Endodermal cell (in vitro differentiated cells): ENCODE data around the gene FN3K. TPM values are rescaled to one million over a fixed set of nuclear protein-coding genes. Genes with fewer than 3 reads are reported as not detected.
"Not testable (repeated sequence)": the region's sequence is repeated elsewhere in the genome, so short reads cannot be mapped to it uniquely, and the experiment has no call there.

ENCODE experiments used
- DNase-seq: peaks from one replicate; pipeline ENCODE4 v3.0.0-alpha.2; 2017
- H3K27ac ChIP-seq: 2 replicates; pipeline ENCODE4 v1.5.1; 2013; ENCODE audit warnings: mild to moderate bottlenecking, low read depth, low read length, moderate library complexity
- H3K27me3 ChIP-seq: 2 replicates; pipeline ENCODE4 v1.6.1; 2013; ENCODE audit warnings: mild to moderate bottlenecking, low read length, moderate library complexity; ENCODE audit not compliant: insufficient read depth, control insufficient read depth, poor library complexity, severe bottlenecking
- H3K36me3 ChIP-seq: 2 replicates; pipeline ENCODE4 v1.7.0; 2013; ENCODE audit warnings: mild to moderate bottlenecking, low read length, moderate library complexity; ENCODE audit not compliant: control insufficient read depth, insufficient read depth
- H3K4me1 ChIP-seq: one replicate; pipeline ENCODE4 v1.7.0; 2013; ENCODE audit warnings: low read length; ENCODE audit not compliant: control insufficient read depth, insufficient read depth
- H3K4me3 ChIP-seq: 2 replicates; pipeline ENCODE4 v1.5.1; 2013; ENCODE audit warnings: mild to moderate bottlenecking, low read length, moderate library complexity
- H3K9ac ChIP-seq: 2 replicates; pipeline ENCODE4 v1.6.1; 2013; ENCODE audit warnings: mild to moderate bottlenecking, low read length, moderate library complexity; ENCODE audit not compliant: poor library complexity, severe bottlenecking; ENCODE audit errors: extremely low read depth
- H3K9me3 ChIP-seq: 2 replicates; pipeline ENCODE4 v1.6.1; 2013; ENCODE audit warnings: mild to moderate bottlenecking, low read length, moderate library complexity; ENCODE audit not compliant: control insufficient read depth
- H3K27ac Mint-ChIP-seq: 2 replicates; pipeline ENCODE4 v1.8.0; 2020; ENCODE audit warnings: mixed read lengths
- H3K27me3 Mint-ChIP-seq: 2 replicates; pipeline ENCODE4 v1.8.0; 2021; ENCODE audit warnings: mild to moderate bottlenecking, mixed read lengths; ENCODE audit not compliant: insufficient read depth
- H3K36me3 Mint-ChIP-seq: 2 replicates; pipeline ENCODE4 v1.8.0; 2020; ENCODE audit warnings: low read depth, mixed read lengths
- H3K4me1 Mint-ChIP-seq: 2 replicates; pipeline ENCODE4 v1.8.0; 2020; ENCODE audit warnings: mixed read lengths
- H3K4me3 Mint-ChIP-seq: 2 replicates; pipeline ENCODE4 v1.8.0; 2020; ENCODE audit warnings: mild to moderate bottlenecking, moderate library complexity, mixed read lengths
- H3K9me3 Mint-ChIP-seq: 2 replicates; pipeline ENCODE4 v1.8.0; 2020; ENCODE audit warnings: mild to moderate bottlenecking, mixed read lengths
- WGBS, 2 experiments: methylation state at CpG; one replicate each; pipeline versions ENCODE4 v1.1.5 to v1.1.7; 2013; ENCODE audit warnings: missing lambda C conversion rate in 2 of 2, mixed read lengths in 1 of 2; ENCODE audit not compliant: insufficient coverage in 1 of 2, insufficient read length in 1 of 2; 5-methylcytosine and 5-hydroxymethylcytosine counted together
- total RNA-seq, 2 donors: library from RNA; stranded (reverse); fragmentation: NEBNext Ultra II Directional in 1 of 2; extraction: Animal tissue kit (Norgen Biotek cat#: 25700) in 1 of 2; gene quantifications; 2 replicates in 1 of 2; 3 replicates in 1 of 2; pipeline ENCODE4 v1.2.1, GENCODE V29; 2021
- TF ChIP-seq, protein P1 (sequence below): fragments of 200-600 bp; sonication (generic); conservative IDR thresholded peaks from 2 replicates; pipeline ENCODE4 v1.5.0; 2021; ENCODE audit warnings: antibody characterized with exemption, mild to moderate bottlenecking

FN3K gene
- total RNA-seq, 2 donors from 2014 or later = 24.7 to 35.6 TPM

DNA sequence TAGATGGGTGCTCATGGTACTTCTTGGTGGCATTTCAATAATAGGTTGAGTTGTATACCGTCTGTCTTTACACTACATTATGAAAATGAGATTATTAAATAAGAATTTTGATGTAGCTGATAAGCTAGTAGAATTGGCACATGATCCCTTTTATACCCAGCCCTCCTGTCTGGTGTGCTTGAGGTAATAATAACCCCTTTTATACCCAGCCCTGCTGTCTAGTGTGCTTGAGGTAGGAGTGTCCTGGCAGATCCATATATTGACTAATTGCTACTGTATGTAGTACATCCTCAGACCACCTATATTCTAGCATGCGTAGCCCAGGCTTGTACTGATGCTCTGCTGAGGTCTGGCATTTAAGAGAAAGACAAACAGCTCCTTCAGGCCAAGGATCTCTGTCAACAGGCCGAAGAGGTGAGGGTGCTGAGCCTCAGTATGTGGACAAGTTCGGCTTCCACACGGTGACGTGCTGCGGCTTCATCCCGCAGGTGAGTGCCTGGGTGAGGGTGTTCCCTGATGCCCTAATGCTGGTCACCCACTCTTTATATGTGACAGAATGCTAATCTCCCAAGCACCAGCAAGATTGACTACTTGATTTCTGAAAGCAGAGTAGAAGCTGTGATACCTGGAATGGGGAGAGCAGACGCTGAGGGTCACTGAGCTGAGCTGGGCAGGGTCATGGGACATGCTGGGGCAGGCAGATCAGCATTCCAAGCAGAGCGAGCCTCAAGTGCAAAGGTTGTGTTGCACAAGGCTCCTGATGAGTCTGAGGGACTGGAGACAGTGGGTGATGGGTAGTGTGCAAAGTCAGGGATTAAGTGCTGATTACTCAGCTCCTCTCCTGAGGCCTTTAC lies 5.7 kb downstream of the FN3K start:
- H3K27me3 Mint-ChIP-seq = peaks cover 2% of the 10 kb centered on the region
- Histone ChIP-seq H3K9ac (no peak overlapping the region), H3K27ac (no peak overlapping the region), H3K4me3 (peak overlapping the region; percentile 38), H3K36me3 (peaks cover 66% of the 10 kb centered on the region), H3K27me3 (no peaks in the 10 kb centered on the region), H3K4me1 (no peaks in the 10 kb centered on the region), H3K9me3 (peaks cover 30% of the 10 kb centered on the region)
- H3K9me3 Mint-ChIP-seq = peaks cover 46% of the 10 kb centered on the region
- TF ChIP-seq, protein P1, sequence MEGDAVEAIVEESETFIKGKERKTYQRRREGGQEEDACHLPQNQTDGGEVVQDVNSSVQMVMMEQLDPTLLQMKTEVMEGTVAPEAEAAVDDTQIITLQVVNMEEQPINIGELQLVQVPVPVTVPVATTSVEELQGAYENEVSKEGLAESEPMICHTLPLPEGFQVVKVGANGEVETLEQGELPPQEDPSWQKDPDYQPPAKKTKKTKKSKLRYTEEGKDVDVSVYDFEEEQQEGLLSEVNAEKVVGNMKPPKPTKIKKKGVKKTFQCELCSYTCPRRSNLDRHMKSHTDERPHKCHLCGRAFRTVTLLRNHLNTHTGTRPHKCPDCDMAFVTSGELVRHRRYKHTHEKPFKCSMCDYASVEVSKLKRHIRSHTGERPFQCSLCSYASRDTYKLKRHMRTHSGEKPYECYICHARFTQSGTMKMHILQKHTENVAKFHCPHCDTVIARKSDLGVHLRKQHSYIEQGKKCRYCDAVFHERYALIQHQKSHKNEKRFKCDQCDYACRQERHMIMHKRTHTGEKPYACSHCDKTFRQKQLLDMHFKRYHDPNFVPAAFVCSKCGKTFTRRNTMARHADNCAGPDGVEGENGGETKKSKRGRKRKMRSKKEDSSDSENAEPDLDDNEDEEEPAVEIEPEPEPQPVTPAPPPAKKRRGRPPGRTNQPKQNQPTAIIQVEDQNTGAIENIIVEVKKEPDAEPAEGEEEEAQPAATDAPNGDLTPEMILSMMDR = no peak
- peaks cover 8% of the 10 kb centered on the region for H3K4me1 Mint-ChIP-seq
- no peak for DNase-seq
- 94 to 100% methylated on average over 4 to 9 of the region's 10 CpGs for WGBS, 2 experiments
- H3K36me3 Mint-ChIP-seq = peaks cover 69% of the 10 kb centered on the region
- no peak overlapping the region for H3K4me3 Mint-ChIP-seq
- H3K27ac Mint-ChIP-seq = no peak overlapping the region

DNA sequence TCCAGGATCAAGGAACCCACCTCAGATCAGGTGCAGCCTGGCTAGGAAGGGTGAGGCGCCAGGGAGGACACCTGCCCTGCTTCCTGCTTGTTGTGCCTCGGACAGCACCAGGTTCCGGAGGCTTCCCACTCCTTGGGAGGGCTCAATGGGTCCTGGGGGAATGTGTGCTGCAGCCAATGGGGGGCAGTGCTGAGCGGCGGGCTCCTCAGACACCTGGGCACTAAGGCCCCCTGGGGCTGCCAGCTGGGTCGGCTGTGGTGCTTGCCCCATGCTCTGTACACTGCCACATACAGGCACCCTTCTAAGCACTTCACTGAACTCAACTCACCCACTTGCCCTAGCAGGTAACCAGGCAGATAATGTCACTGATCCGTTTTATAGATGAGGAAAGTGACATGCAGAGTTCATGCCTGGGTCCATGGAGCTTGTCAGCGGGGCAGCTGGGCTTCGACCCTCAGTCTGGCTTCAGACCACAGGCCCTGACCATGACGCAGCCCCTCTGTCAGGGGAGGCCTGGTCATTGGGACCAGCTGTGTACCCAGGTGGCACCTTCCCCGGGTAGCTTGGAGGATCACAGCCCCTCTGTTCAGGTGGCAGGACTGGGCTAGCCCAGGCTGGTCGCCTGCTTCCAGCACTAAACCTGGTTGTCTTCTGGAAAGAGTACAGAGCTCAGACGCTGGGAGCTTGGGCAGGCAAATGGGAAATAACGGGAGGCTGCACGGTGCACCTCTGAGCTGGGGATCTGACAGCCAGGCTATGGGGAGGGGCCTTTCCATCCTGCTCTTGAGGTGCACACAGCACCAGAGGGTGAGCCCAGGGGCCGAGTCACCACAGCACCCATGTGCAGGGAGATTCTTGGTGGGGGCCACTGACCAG lies 8.2 kb downstream of the FN3K start:
- Mint-ChIP-seq H3K27me3 (peaks cover 3% of the 10 kb centered on the region), H3K4me3 (no peak overlapping the region), H3K9me3 (peaks cover 58% of the 10 kb centered on the region), H3K4me1 (peaks cover 8% of the 10 kb centered on the region), H3K27ac (no peak overlapping the region), H3K36me3 (peaks cover 77% of the 10 kb centered on the region)
- TF ChIP-seq, protein P1 = peak; percentile 34
- no peak overlapping the region for H3K27ac ChIP-seq
- no peaks in the 10 kb centered on the region for H3K4me1 ChIP-seq
- H3K9ac ChIP-seq = no peak overlapping the region
- DNase-seq = peak; percentile 57
- WGBS, 2 experiments = 95% methylated on average over 16 of the region's 16 CpGs
- no peak overlapping the region for H3K4me3 ChIP-seq
- no peaks in the 10 kb centered on the region for H3K27me3 ChIP-seq
- H3K9me3 ChIP-seq = peaks cover 35% of the 10 kb centered on the region
- H3K36me3 ChIP-seq = peaks cover 60% of the 10 kb centered on the region

DNA sequence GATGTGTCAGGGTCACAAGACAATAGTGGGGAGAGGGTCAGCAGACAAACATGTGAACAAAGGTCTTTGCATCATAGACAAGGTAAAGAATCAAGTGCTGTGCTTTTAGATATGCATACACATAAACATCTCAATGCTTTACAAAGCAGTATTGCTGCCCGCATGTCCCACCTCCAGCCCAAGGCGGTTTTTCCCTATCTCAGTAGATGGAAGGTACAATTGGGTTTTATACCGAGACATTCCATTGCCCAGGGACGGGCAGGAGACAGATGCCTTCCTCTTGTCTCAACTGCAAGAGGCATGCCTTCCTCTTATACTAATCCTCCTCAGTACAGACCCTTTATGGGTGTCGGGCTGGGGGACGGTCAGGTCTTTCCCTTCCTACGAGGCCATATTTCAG lies 9.3 kb downstream of the FN3K start:
- H3K36me3 Mint-ChIP-seq = peaks cover 73% of the 10 kb centered on the region
- not testable (repeated sequence) for H3K27ac ChIP-seq, H3K4me3 Mint-ChIP-seq, H3K4me1 Mint-ChIP-seq, H3K4me1 ChIP-seq, H3K9ac ChIP-seq, H3K27ac Mint-ChIP-seq, H3K4me3 ChIP-seq, H3K27me3 ChIP-seq
- 40 to 49% methylated on average over 1 to 5 of the region's 7 CpGs for WGBS, 2 experiments
- H3K9me3 Mint-ChIP-seq = peaks cover 49% of the 10 kb centered on the region
- peaks cover 12% of the 10 kb centered on the region for H3K27me3 Mint-ChIP-seq
- Histone ChIP-seq H3K36me3 (peaks cover 55% of the 10 kb centered on the region), H3K9me3 (peaks cover 33% of the 10 kb centered on the region)
- peak; percentile 54 for DNase-seq
